ENCODE data around the gene NOTCH4.

- no peak for TF ChIP-seq POLR2A (IDR thresholded peaks at IDR 0.05)
- TF ChIP-seq, protein P1, sequence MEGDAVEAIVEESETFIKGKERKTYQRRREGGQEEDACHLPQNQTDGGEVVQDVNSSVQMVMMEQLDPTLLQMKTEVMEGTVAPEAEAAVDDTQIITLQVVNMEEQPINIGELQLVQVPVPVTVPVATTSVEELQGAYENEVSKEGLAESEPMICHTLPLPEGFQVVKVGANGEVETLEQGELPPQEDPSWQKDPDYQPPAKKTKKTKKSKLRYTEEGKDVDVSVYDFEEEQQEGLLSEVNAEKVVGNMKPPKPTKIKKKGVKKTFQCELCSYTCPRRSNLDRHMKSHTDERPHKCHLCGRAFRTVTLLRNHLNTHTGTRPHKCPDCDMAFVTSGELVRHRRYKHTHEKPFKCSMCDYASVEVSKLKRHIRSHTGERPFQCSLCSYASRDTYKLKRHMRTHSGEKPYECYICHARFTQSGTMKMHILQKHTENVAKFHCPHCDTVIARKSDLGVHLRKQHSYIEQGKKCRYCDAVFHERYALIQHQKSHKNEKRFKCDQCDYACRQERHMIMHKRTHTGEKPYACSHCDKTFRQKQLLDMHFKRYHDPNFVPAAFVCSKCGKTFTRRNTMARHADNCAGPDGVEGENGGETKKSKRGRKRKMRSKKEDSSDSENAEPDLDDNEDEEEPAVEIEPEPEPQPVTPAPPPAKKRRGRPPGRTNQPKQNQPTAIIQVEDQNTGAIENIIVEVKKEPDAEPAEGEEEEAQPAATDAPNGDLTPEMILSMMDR (IDR thresholded peaks at IDR 0.05), result no peak
These were observed 70.9 kb downstream of the NOTCH4 start for GRCh38 chr6:32152769-32153563.

Data from testis (tissue), 2 donors.